Fibroblast of lung (primary cell): Measurements from ENCODE around the gene GRIK4.

ENCODE experiments used
- CTCF ChIP-seq, 2 donors: IDR thresholded peaks in 1 of 2; conservative IDR thresholded peaks in 1 of 2; 1 replicate in 1 of 2; 2 replicates in 1 of 2; pipeline ENCODE4 v1.5.1; 2011 to 2012; ENCODE audit warnings: low read length in 2 of 2, control low read depth in 1 of 2, inconsistent platforms in 1 of 2, low read depth in 1 of 2, mild to moderate bottlenecking in 1 of 2
- EZH2 ChIP-seq: IDR thresholded peaks from 2 replicates; pipeline ENCODE4 v1.5.1; 2012; ENCODE audit warnings: low read length, control low read depth, mild to moderate bottlenecking; ENCODE audit errors: missing control alignments

GRCh38 chr11:120666121-120666639 is 154.6 kb downstream of the GRIK4 start:
- TF ChIP-seq CTCF (conservative IDR thresholded peaks at IDR 0.05 in 1 of 2, IDR thresholded peaks at IDR 0.05 in 1 of 2; ENCODE audit: low read depth in 1 of 2, low read length in 2 of 2) (no peak), EZH2 (no peak)
